Measurements from ENCODE around the gene ZNF488. TPM values are rescaled to one million over a fixed set of nuclear protein-coding genes. Genes with fewer than 3 reads are reported as not detected.

The ZNF488 gene
- not detected in 2 replicates for total RNA-seq

- ChIA-PET POLR2A (no interaction called here), CTCF (interaction anchor here (0.7 kb wide), 1 partner anchor 44 kb away, joined by 3 read pairs; no protein-coding TSS in a partner anchor)
- ATAC-seq (ENCODE audit: low read depth) = peak; percentile 95
- H3K27me3 Mint-ChIP-seq = peaks cover 51% of the 10 kb centered on the region
- peak within 1 kb of the TSS; percentile 88 for H3K4me3 Mint-ChIP-seq
- intact Hi-C loops (cut with micrococcal nuclease) = loop anchor here (10.0 kb wide), 1 partner anchor 920 kb away; the partner anchor contains the start of gene MAPK8
- TF ChIP-seq CTCF (IDR thresholded peaks at IDR 0.05) = no peak
- no peaks in the 10 kb centered on the region for H3K36me3 Mint-ChIP-seq (ENCODE audit: low read depth)
- H3K27ac Mint-ChIP-seq = no peak within 1 kb of the TSS
- peaks cover 8% of the 10 kb centered on the region for H3K9me3 Mint-ChIP-seq
- peaks cover 12% of the 10 kb centered on the region for H3K4me1 Mint-ChIP-seq
- peak; percentile 66 for DNase-seq
Measured at GRCh38 chr10:47384148-47384921, at the start of gene ZNF488. Gene ZNF488, minus strand, starts transcription at chr10:47384293. Its CDS starts 15,464 bp downstream, at chr10:47368829.

- TF ChIP-seq CTCF (IDR thresholded peaks at IDR 0.05) = no peak
- peak overlapping the region; percentile 25 for H3K27ac Mint-ChIP-seq
- peaks cover 4% of the 10 kb centered on the region for H3K9me3 Mint-ChIP-seq
- intact Hi-C loops (cut with micrococcal nuclease) = no loop called here
- no peaks in the 10 kb centered on the region for H3K36me3 Mint-ChIP-seq (ENCODE audit: low read depth)
- H3K27me3 Mint-ChIP-seq = peaks cover 8% of the 10 kb centered on the region
- CTCF ChIA-PET = no interaction called here
- POLR2A ChIA-PET = no interaction called here
- ATAC-seq (ENCODE audit: low read depth) = no peak
- DNase-seq = no peak
- no peaks in the 10 kb centered on the region for H3K4me1 Mint-ChIP-seq
- H3K4me3 Mint-ChIP-seq = no peak overlapping the region
Measured at GRCh38 chr10:47425813-47426419, 41.8 kb upstream of the ZNF488 start.

- POLR2A ChIA-PET = no interaction called here
- peaks cover 4% of the 10 kb centered on the region for H3K9me3 Mint-ChIP-seq
- DNase-seq = no peak
- H3K36me3 Mint-ChIP-seq (ENCODE audit: low read depth) = no peaks in the 10 kb centered on the region
- intact Hi-C loops (cut with micrococcal nuclease) = no loop called here
- H3K4me1 Mint-ChIP-seq = no peaks in the 10 kb centered on the region
- no peak for ATAC-seq (ENCODE audit: low read depth)
- peaks cover 3% of the 10 kb centered on the region for H3K27me3 Mint-ChIP-seq
- no peak overlapping the region for H3K27ac Mint-ChIP-seq
- CTCF ChIA-PET = no interaction called here
- no peak for TF ChIP-seq CTCF (IDR thresholded peaks at IDR 0.05)
- H3K4me3 Mint-ChIP-seq = no peak overlapping the region
Measured at GRCh38 chr10:47424231-47424630, 40.1 kb upstream of the ZNF488 start.

GRCh38 chr10:47423476-47423875, 39.4 kb upstream of the ZNF488 start:
- CTCF ChIA-PET = no interaction called here
- H3K27ac Mint-ChIP-seq = no peak overlapping the region

More at GRCh38 chr10:47423476-47423875, 39.4 kb upstream of the ZNF488 start:
- no peak for DNase-seq
- Mint-ChIP-seq H3K4me1 (no peaks in the 10 kb centered on the region), H3K9me3 (peaks cover 4% of the 10 kb centered on the region), H3K27me3 (no peaks in the 10 kb centered on the region), H3K36me3 (ENCODE audit: low read depth) (no peaks in the 10 kb centered on the region), H3K4me3 (no peak overlapping the region)
- no peak for TF ChIP-seq CTCF (IDR thresholded peaks at IDR 0.05)
- no peak for ATAC-seq (ENCODE audit: low read depth)
- POLR2A ChIA-PET = no interaction called here
- intact Hi-C loops (cut with micrococcal nuclease) = no loop called here
